ENCODE data around the gene MAD1L1.

MAD1L1 gene

GRCh38 chr7:2186166-2186565, 46.6 kb downstream of the MAD1L1 start:
- no peaks in the 10 kb centered on the region for H3F3A ChIP-seq (ENCODE audit: insufficient read depth)
- 0 out of 2 replicates have a peak, but pooled peaks cover 4% of the 10 kb centered on the region for H3K36me3 ChIP-seq (ENCODE audit: low read length)
- TF ChIP-seq CTCF (IDR thresholded peaks at IDR 0.05; ENCODE audit: insufficient read depth, low read length, poor library complexity, severe bottlenecking) (no peak), EZH2phosphoT487 (conservative IDR thresholded peaks at IDR 0.05; ENCODE audit: low read length) (no peak)
- H3K27ac ChIP-seq (ENCODE audit: low read depth, low read length): no peak overlapping the region
- H3K9me2 ChIP-seq (replicated peaks; ENCODE audit: insufficient read depth, low read length): no peaks in the 10 kb centered on the region
- 0 out of 2 replicates have a peak, but pooled peaks cover 3% of the 10 kb centered on the region for H3K79me2 ChIP-seq (ENCODE audit: insufficient read depth, low read length)
- no peaks in the 10 kb centered on the region for H4K20me1 ChIP-seq (ENCODE audit: low read depth, low read length)
- H2AFZ ChIP-seq (ENCODE audit: low read depth, low read length, severe bottlenecking): no peak overlapping the region
- H3K4me3 ChIP-seq (ENCODE audit: insufficient read depth, low read length, poor library complexity, severe bottlenecking): no peak overlapping the region
- no peaks in the 10 kb centered on the region for H3K27me3 ChIP-seq (ENCODE audit: low read length)
- no peaks in the 10 kb centered on the region for H3K9me3 ChIP-seq (ENCODE audit: insufficient read depth, low read length)
- no peak overlapping the region for H3K9ac ChIP-seq (ENCODE audit: low read length)
- no peak overlapping the region for H3K4me2 ChIP-seq (ENCODE audit: low read depth, low read length, poor library complexity, severe bottlenecking)

- Histone ChIP-seq H3K27me3 (ENCODE audit: low read length) (no peaks in the 10 kb centered on the region), H3K4me3 (ENCODE audit: insufficient read depth, low read length, poor library complexity, severe bottlenecking) (no peak overlapping the region), H3K4me2 (ENCODE audit: low read depth, low read length, poor library complexity, severe bottlenecking) (no peak overlapping the region), H3K9me2 (replicated peaks; ENCODE audit: insufficient read depth, low read length) (no peaks in the 10 kb centered on the region), H3K27ac (ENCODE audit: low read depth, low read length) (no peak overlapping the region), H3K9ac (ENCODE audit: low read length) (no peak overlapping the region), H3K79me2 (ENCODE audit: insufficient read depth, low read length) (0 out of 2 replicates have a peak, but pooled peaks cover 3% of the 10 kb centered on the region), H2AFZ (ENCODE audit: low read depth, low read length, severe bottlenecking) (no peak overlapping the region), H3F3A (ENCODE audit: insufficient read depth) (no peaks in the 10 kb centered on the region), H3K9me3 (ENCODE audit: insufficient read depth, low read length) (no peaks in the 10 kb centered on the region), H3K36me3 (ENCODE audit: low read length) (0 out of 2 replicates have a peak, but pooled peaks cover 4% of the 10 kb centered on the region), H4K20me1 (ENCODE audit: low read depth, low read length) (no peaks in the 10 kb centered on the region)
- TF ChIP-seq EZH2phosphoT487 (conservative IDR thresholded peaks at IDR 0.05; ENCODE audit: low read length) (no peak), CTCF (IDR thresholded peaks at IDR 0.05; ENCODE audit: insufficient read depth, low read length, poor library complexity, severe bottlenecking) (no peak)
These were observed 47.0 kb downstream of the MAD1L1 start for GRCh38 chr7:2185715-2186114.

GRCh38 chr7:2182461-2182860, 50.3 kb downstream of the MAD1L1 start:
- H3K79me2 ChIP-seq (ENCODE audit: insufficient read depth, low read length): 0 out of 2 replicates have a peak, but pooled peaks cover 3% of the 10 kb centered on the region
- H3K27ac ChIP-seq (ENCODE audit: low read depth, low read length): no peak overlapping the region
- no peaks in the 10 kb centered on the region for H3K27me3 ChIP-seq (ENCODE audit: low read length)
- no peak for TF ChIP-seq CTCF (IDR thresholded peaks at IDR 0.05; ENCODE audit: insufficient read depth, low read length, poor library complexity, severe bottlenecking)
- TF ChIP-seq EZH2phosphoT487 (conservative IDR thresholded peaks at IDR 0.05; ENCODE audit: low read length): no peak
- H3K9ac ChIP-seq (ENCODE audit: low read length): no peak overlapping the region
- H3K4me2 ChIP-seq (ENCODE audit: low read depth, low read length, poor library complexity, severe bottlenecking): no peak overlapping the region
- no peak overlapping the region for H3K4me3 ChIP-seq (ENCODE audit: insufficient read depth, low read length, poor library complexity, severe bottlenecking)
- no peaks in the 10 kb centered on the region for H3F3A ChIP-seq (ENCODE audit: insufficient read depth)
- no peaks in the 10 kb centered on the region for H3K9me3 ChIP-seq (ENCODE audit: insufficient read depth, low read length)
- no peak overlapping the region for H2AFZ ChIP-seq (ENCODE audit: low read depth, low read length, severe bottlenecking)
- H4K20me1 ChIP-seq (ENCODE audit: low read depth, low read length): no peaks in the 10 kb centered on the region
- H3K36me3 ChIP-seq (ENCODE audit: low read length): no peaks in the 10 kb centered on the region
- H3K9me2 ChIP-seq (replicated peaks; ENCODE audit: insufficient read depth, low read length): no peaks in the 10 kb centered on the region
